HEK293 (cell line): ENCODE data around the gene CMC1.

Experiments
- CTCF ChIA-PET: fragments of 350-600 bp; formaldehyde crosslinking; extraction: SDS; loops from one replicate; lab custom pipeline; 2021; ENCODE audit warnings: antibody characterized with exemption; lab: Yijun Ruan, JAX
- POLR2A ChIA-PET: fragments of 300-600 bp; formaldehyde crosslinking; extraction: SDS; loops from one replicate; lab custom pipeline; 2020; ENCODE audit warnings: antibody characterized with exemption, inconsistent platforms; lab: Yijun Ruan, JAX
- H3K27ac ChIP-seq: fragments of 200-500 bp; sonication (Bioruptor generic); 2 replicates; pipeline ENCODE4 v1.5.1; 2014; ENCODE audit warnings: low read depth, low read length, control low read depth, inconsistent platforms; ENCODE audit errors: extremely low read depth
- H3K36me3 ChIP-seq, 2 experiments: fragments of 200-500 bp in 1 of 2; sonication (Bioruptor generic) in 1 of 2; 1 replicate in 1 of 2; 2 replicates in 1 of 2; pipeline ENCODE4 v1.5.1; 2014 to 2017; ENCODE audit warnings: inconsistent platforms in 2 of 2, low read length in 2 of 2; ENCODE audit not compliant: control insufficient read depth in 2 of 2, insufficient read depth in 1 of 2
- H3K4me1 ChIP-seq: fragments of 200-500 bp; sonication (Bioruptor generic); 2 replicates; pipeline ENCODE4 v1.5.1; 2014; ENCODE audit warnings: mild to moderate bottlenecking, low read length, inconsistent platforms; ENCODE audit not compliant: control insufficient read depth, insufficient read depth
- H3K4me3 ChIP-seq: 2 replicates; pipeline ENCODE4 v1.5.1; 2011; ENCODE audit warnings: low read depth, mild to moderate bottlenecking, control low read depth, low read length, moderate library complexity
- H3K9me3 ChIP-seq: fragments of 200-500 bp; sonication (Bioruptor generic); 2 replicates; pipeline ENCODE4 v1.5.1; 2014; ENCODE audit warnings: low read depth, low read length, inconsistent platforms; ENCODE audit not compliant: control insufficient read depth, insufficient read depth
- AEBP2 ChIP-seq: fragments of 450-650 bp; formaldehyde crosslinking; IDR thresholded peaks from 2 replicates; pipeline ENCODE4 v1.5.1; 2016; ENCODE audit warnings: missing biosample characterization, missing genetic modification characterization, borderline replicate concordance
- HOXC10 ChIP-seq: sonication (generic); formaldehyde crosslinking; IDR thresholded peaks from 2 replicates; pipeline ENCODE4 v1.8.1; 2023; ENCODE audit warnings: mild to moderate bottlenecking, missing genetic modification reagents
- PRDM4 ChIP-seq: fragments of 450-650 bp; formaldehyde crosslinking; IDR thresholded peaks from 2 replicates; pipeline ENCODE4 v1.5.1; 2017; ENCODE audit warnings: missing biosample characterization, missing genetic modification characterization
- YY1 ChIP-seq: fragments of 450-650 bp; formaldehyde crosslinking; IDR thresholded peaks from 2 replicates; pipeline ENCODE4 v1.5.1; 2018; ENCODE audit warnings: missing biosample characterization, missing genetic modification characterization
- ZBTB6 ChIP-seq: fragments of 450-650 bp; formaldehyde crosslinking; IDR thresholded peaks from 2 replicates; pipeline ENCODE4 v1.5.1; 2017; ENCODE audit warnings: missing biosample characterization, missing genetic modification characterization
- ZFP37 ChIP-seq: fragments of 450-650 bp; formaldehyde crosslinking; IDR thresholded peaks from 2 replicates; pipeline ENCODE4 v1.5.1; 2016; ENCODE audit warnings: missing biosample characterization, missing genetic modification characterization
- ZFP41 ChIP-seq: fragments of 450-650 bp; formaldehyde crosslinking; IDR thresholded peaks from 2 replicates; pipeline ENCODE4 v1.5.1; 2016; ENCODE audit warnings: missing biosample characterization, missing genetic modification characterization, borderline replicate concordance
- ZNF19 ChIP-seq: fragments of 450-650 bp; formaldehyde crosslinking; IDR thresholded peaks from 2 replicates; pipeline ENCODE4; 2016; ENCODE audit warnings: missing biosample characterization, missing genetic modification characterization, low read depth
- ZNF223 ChIP-seq: fragments of 450-650 bp; formaldehyde crosslinking; IDR thresholded peaks from 2 replicates; pipeline ENCODE4 v1.5.1; 2016; ENCODE audit warnings: missing biosample characterization, missing genetic modification characterization
- ZNF239 ChIP-seq: fragments of 450-650 bp; formaldehyde crosslinking; IDR thresholded peaks from 2 replicates; pipeline ENCODE4 v1.5.1; 2016; ENCODE audit warnings: missing biosample characterization, missing genetic modification characterization
- ZNF302 ChIP-seq: fragments of 450-650 bp; formaldehyde crosslinking; IDR thresholded peaks from 2 replicates; pipeline ENCODE4 v1.5.1; 2016; ENCODE audit warnings: missing biosample characterization, missing genetic modification characterization, low read depth
- ZNF324 ChIP-seq: fragments of 450-650 bp; formaldehyde crosslinking; IDR thresholded peaks from 2 replicates; pipeline ENCODE4 v1.5.1; 2016; ENCODE audit warnings: missing biosample characterization, missing genetic modification characterization
- ZNF549 ChIP-seq: fragments of 450-650 bp; IDR thresholded peaks from 2 replicates; pipeline ENCODE4 v1.5.1; 2018; ENCODE audit warnings: missing biosample characterization, missing genetic modification characterization, mild to moderate bottlenecking, inconsistent platforms, moderate library complexity
- ZNF585B ChIP-seq: fragments of 450-650 bp; formaldehyde crosslinking; IDR thresholded peaks from 2 replicates; pipeline ENCODE4 v1.5.1; 2016; ENCODE audit warnings: missing biosample characterization, missing genetic modification characterization
- ZNF596 ChIP-seq: fragments of 450-650 bp; IDR thresholded peaks from 2 replicates; pipeline ENCODE4 v1.5.0; 2018; ENCODE audit warnings: missing biosample characterization, mild to moderate bottlenecking, missing genetic modification characterization, moderate library complexity
- ZNF654 ChIP-seq: fragments of 450-650 bp; formaldehyde crosslinking; IDR thresholded peaks from 2 replicates; pipeline ENCODE4 v1.5.1; 2016; ENCODE audit warnings: low read depth, missing biosample characterization, missing genetic modification characterization
- ZNF747 ChIP-seq: fragments of 450-650 bp; formaldehyde crosslinking; IDR thresholded peaks from 2 replicates; pipeline ENCODE4 v1.5.1; 2016; ENCODE audit warnings: missing biosample characterization, missing genetic modification characterization
- ZSCAN30 ChIP-seq: fragments of 450-650 bp; IDR thresholded peaks from 2 replicates; pipeline ENCODE4 v1.5.1; 2018; ENCODE audit warnings: missing biosample characterization, mild to moderate bottlenecking, missing genetic modification characterization, moderate library complexity
- TF ChIP-seq, protein P1 (sequence below): fragments of 450-650 bp; formaldehyde crosslinking; IDR thresholded peaks from 2 replicates; pipeline ENCODE4 v1.5.1; 2017; ENCODE audit warnings: missing biosample characterization, missing genetic modification characterization
- TF ChIP-seq, protein P2 (sequence below): fragments of 450-650 bp; formaldehyde crosslinking; IDR thresholded peaks from 2 replicates; pipeline ENCODE4 v1.5.1; 2016; ENCODE audit warnings: missing biosample characterization, missing genetic modification characterization

The CMC1 gene

GRCh38 chr3:28265641-28266040, 24.2 kb downstream of the CMC1 start:
- H3K4me1 ChIP-seq, result no peaks in the 10 kb centered on the region
- H3K36me3 ChIP-seq, result peaks cover 0 to 21% of the 10 kb centered on the region in 2 experiments; a peak in 1 of 3 replicates
- CTCF ChIA-PET, result no interaction called here
- POLR2A ChIA-PET, result no interaction called here
- H3K4me3 ChIP-seq, result no peak overlapping the region
- H3K27ac ChIP-seq, result no peak overlapping the region
- H3K9me3 ChIP-seq, result no peaks in the 10 kb centered on the region
- TF ChIP-seq ZNF549 (tag by site-specific recombination) (no peak), ZNF223 (no peak), YY1 (tag by site-specific recombination) (no peak), ZNF239 (tag by site-specific recombination) (no peak), ZNF19 (tag by site-specific recombination) (no peak), ZBTB6 (tag by site-specific recombination) (no peak)
- TF ChIP-seq, protein P1, sequence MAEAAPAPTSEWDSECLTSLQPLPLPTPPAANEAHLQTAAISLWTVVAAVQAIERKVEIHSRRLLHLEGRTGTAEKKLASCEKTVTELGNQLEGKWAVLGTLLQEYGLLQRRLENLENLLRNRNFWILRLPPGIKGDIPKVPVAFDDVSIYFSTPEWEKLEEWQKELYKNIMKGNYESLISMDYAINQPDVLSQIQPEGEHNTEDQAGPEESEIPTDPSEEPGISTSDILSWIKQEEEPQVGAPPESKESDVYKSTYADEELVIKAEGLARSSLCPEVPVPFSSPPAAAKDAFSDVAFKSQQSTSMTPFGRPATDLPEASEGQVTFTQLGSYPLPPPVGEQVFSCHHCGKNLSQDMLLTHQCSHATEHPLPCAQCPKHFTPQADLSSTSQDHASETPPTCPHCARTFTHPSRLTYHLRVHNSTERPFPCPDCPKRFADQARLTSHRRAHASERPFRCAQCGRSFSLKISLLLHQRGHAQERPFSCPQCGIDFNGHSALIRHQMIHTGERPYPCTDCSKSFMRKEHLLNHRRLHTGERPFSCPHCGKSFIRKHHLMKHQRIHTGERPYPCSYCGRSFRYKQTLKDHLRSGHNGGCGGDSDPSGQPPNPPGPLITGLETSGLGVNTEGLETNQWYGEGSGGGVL (tag by site-specific recombination), result no peak

- POLR2A ChIA-PET, result no interaction called here
- Histone ChIP-seq H3K4me1 (no peaks in the 10 kb centered on the region), H3K9me3 (no peaks in the 10 kb centered on the region), H3K27ac (no peak overlapping the region), H3K36me3 (peaks cover 0 to 21% of the 10 kb centered on the region in 2 experiments; a peak in 1 of 3 replicates), H3K4me3 (no peak overlapping the region)
- TF ChIP-seq ZNF324 (no peak), AEBP2 (tag by site-specific recombination) (no peak), HOXC10 (CRISPR knock-in tag) (no peak), ZFP41 (tag by site-specific recombination) (no peak), ZNF747 (tag by site-specific recombination) (no peak), ZNF19 (tag by site-specific recombination) (no peak), ZNF239 (tag by site-specific recombination) (no peak)
- TF ChIP-seq, all 188 proteins: peak for 0
- CTCF ChIA-PET, result interaction anchor here (1.4 kb wide), 1 partner anchor 41 kb away, joined by 3 read pairs; no protein-coding TSS in a partner anchor
Measured at GRCh38 chr3:28267984-28268849, 26.8 kb downstream of the CMC1 start.

DNA sequence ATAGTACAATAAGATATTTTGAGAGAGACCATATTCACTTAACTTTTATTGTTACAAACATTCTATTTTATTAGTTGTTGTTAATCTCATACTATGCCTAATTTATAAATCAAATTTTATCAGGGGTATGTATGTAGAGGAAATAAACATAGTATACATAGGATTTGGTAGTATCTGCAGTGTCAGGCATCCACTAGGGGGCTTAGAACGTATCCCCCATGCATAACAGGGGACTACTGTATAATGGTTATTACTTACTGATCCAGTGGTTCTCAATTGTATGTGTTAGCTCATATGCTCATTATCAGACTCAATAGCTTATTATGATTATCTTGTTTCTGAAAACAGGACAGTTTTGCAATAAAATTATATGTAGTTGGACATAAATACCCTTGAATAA, 27.6 kb downstream of the CMC1 start:
- no peaks in the 10 kb centered on the region for H3K4me1 ChIP-seq
- no peaks in the 10 kb centered on the region for H3K9me3 ChIP-seq
- no peak overlapping the region for H3K4me3 ChIP-seq
- CTCF ChIA-PET, result interaction anchor here (0.6 kb wide), 1 partner anchor 36 kb away, joined by 3 read pairs; no protein-coding TSS in a partner anchor
- TF ChIP-seq ZSCAN30 (tag by site-specific recombination) (no peak), ZFP37 (tag by site-specific recombination) (no peak), ZNF654 (tag by site-specific recombination) (no peak), PRDM4 (tag by site-specific recombination) (no peak), ZNF596 (tag by site-specific recombination) (no peak), ZNF302 (tag by site-specific recombination) (no peak), ZNF585B (no peak)
- TF ChIP-seq, protein P2, sequence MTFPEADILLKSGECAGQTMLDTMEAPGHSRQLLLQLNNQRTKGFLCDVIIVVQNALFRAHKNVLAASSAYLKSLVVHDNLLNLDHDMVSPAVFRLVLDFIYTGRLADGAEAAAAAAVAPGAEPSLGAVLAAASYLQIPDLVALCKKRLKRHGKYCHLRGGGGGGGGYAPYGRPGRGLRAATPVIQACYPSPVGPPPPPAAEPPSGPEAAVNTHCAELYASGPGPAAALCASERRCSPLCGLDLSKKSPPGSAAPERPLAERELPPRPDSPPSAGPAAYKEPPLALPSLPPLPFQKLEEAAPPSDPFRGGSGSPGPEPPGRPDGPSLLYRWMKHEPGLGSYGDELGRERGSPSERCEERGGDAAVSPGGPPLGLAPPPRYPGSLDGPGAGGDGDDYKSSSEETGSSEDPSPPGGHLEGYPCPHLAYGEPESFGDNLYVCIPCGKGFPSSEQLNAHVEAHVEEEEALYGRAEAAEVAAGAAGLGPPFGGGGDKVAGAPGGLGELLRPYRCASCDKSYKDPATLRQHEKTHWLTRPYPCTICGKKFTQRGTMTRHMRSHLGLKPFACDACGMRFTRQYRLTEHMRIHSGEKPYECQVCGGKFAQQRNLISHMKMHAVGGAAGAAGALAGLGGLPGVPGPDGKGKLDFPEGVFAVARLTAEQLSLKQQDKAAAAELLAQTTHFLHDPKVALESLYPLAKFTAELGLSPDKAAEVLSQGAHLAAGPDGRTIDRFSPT, result no peak
- H3K27ac ChIP-seq, result no peak overlapping the region
- peaks cover 0 to 21% of the 10 kb centered on the region in 2 experiments; a peak in 1 of 3 replicates for H3K36me3 ChIP-seq
- POLR2A ChIA-PET, result no interaction called here
